ENCODE data around the gene SCUBE1. TPM values are rescaled to one million over a fixed set of nuclear protein-coding genes. Genes with fewer than 3 reads are reported as not detected.

SCUBE1 gene
- total RNA-seq, 1 experiment from 2014 or later, result 3.9 TPM

GRCh38 chr22:43299736-43300135 lies 43.4 kb downstream of the SCUBE1 start:
- no peak overlapping the region for H3K4me2 ChIP-seq (ENCODE audit: low read length)
- no peak for TF ChIP-seq EZH2phosphoT487 (IDR thresholded peaks at IDR 0.05; ENCODE audit: borderline replicate concordance)
- TF ChIP-seq RAD21 (IDR thresholded peaks at IDR 0.05; ENCODE audit: low read depth), result no peak
- no peak for TF ChIP-seq ELF1 (IDR thresholded peaks at IDR 0.05; ENCODE audit: borderline replicate concordance, low read depth)
- TF ChIP-seq SRF (IDR thresholded peaks at IDR 0.05; ENCODE audit: low read depth), result no peak
- TF ChIP-seq, protein P1, sequence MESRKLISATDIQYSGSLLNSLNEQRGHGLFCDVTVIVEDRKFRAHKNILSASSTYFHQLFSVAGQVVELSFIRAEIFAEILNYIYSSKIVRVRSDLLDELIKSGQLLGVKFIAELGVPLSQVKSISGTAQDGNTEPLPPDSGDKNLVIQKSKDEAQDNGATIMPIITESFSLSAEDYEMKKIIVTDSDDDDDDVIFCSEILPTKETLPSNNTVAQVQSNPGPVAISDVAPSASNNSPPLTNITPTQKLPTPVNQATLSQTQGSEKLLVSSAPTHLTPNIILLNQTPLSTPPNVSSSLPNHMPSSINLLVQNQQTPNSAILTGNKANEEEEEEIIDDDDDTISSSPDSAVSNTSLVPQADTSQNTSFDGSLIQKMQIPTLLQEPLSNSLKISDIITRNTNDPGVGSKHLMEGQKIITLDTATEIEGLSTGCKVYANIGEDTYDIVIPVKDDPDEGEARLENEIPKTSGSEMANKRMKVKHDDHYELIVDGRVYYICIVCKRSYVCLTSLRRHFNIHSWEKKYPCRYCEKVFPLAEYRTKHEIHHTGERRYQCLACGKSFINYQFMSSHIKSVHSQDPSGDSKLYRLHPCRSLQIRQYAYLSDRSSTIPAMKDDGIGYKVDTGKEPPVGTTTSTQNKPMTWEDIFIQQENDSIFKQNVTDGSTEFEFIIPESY (IDR thresholded peaks at IDR 0.05; ENCODE audit: extremely low read depth, insufficient replicate concordance, low read length), result no peak
- TF ChIP-seq FOSL1 (IDR thresholded peaks at IDR 0.05; ENCODE audit: low read depth), result no peak
- TF ChIP-seq, protein P2, sequence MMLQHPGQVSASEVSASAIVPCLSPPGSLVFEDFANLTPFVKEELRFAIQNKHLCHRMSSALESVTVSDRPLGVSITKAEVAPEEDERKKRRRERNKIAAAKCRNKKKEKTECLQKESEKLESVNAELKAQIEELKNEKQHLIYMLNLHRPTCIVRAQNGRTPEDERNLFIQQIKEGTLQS (IDR thresholded peaks at IDR 0.05), result no peak
- TF ChIP-seq CBX3 (IDR thresholded peaks at IDR 0.05; ENCODE audit: low read depth), result no peak
- TF ChIP-seq EZH2 (IDR thresholded peaks at IDR 0.05), result no peak
- TF ChIP-seq CEBPB (IDR thresholded peaks at IDR 0.05; ENCODE audit: low read depth), result no peak
- no peak for TF ChIP-seq JUND (IDR thresholded peaks at IDR 0.05)
- TF ChIP-seq ZFX (IDR thresholded peaks at IDR 0.05), result no peak
- TF ChIP-seq EGR1 (IDR thresholded peaks at IDR 0.05; ENCODE audit: low read depth), result no peak
- H3K79me2 ChIP-seq (ENCODE audit: insufficient read depth, low read length), result no peaks in the 10 kb centered on the region
- no peaks in the 10 kb centered on the region for H3K4me1 ChIP-seq (ENCODE audit: control insufficient read depth in 1 of 2, insufficient read depth in 2 of 2, low read length in 2 of 2)
- H3K36me3 ChIP-seq (ENCODE audit: control insufficient read depth in 1 of 2, insufficient read depth in 2 of 2, low read length in 2 of 2), result no peaks in the 10 kb centered on the region
- intact Hi-C loops (cut with micrococcal nuclease), result no loop called here
- no peak for ATAC-seq
- no TSS peak for BruUV-seq (replicated peaks)
- H2AFZ ChIP-seq (ENCODE audit: low read depth, low read length, poor library complexity, severe bottlenecking), result no peak overlapping the region
- POLR2A ChIA-PET, result no interaction called here
- H3K4me3 ChIP-seq (replicated peaks in 1 of 2; ENCODE audit: low read depth in 1 of 2, low read length in 2 of 2), result no peak overlapping the region
- H4K20me1 ChIP-seq (ENCODE audit: insufficient read depth), result no peaks in the 10 kb centered on the region
- no peaks in the 10 kb centered on the region for H3K27me3 ChIP-seq (ENCODE audit: insufficient read depth, low read length)
- no peaks in the 10 kb centered on the region for H3K9me2 ChIP-seq (ENCODE audit: insufficient read depth)
- no peak overlapping the region for H3K27ac ChIP-seq (ENCODE audit: low read depth, low read length)
- no peak for DNase-seq (ENCODE audit: low read depth, low spot score)
- H3K9me3 ChIP-seq (ENCODE audit: control insufficient read depth in 1 of 2, insufficient read depth in 1 of 2, low read depth in 1 of 2, low read length in 2 of 2), result no peaks in the 10 kb centered on the region
- RAD21 ChIA-PET (ENCODE audit: low non-redundant PET in 1 of 2, low total read pairs in 2 of 2, uncharacterized antibody in 2 of 2, unreplicated experiment in 2 of 2), result no interaction called here
- H3K9ac ChIP-seq (ENCODE audit: low read length), result no peak overlapping the region
- CTCF ChIA-PET, result no interaction called here

Data from HCT116 (cell line).